SK-N-MC (cell line): ENCODE measurements around the gene SQSTM1.

Experiments used
- DNase-seq: peaks from one replicate; pipeline ENCODE4 v3.0.0-alpha.2; 2011; ENCODE audit warnings: low read depth, low spot score
- H3K27ac ChIP-seq: fragments of 200-600 bp; sonication (generic); 2 replicates; pipeline ENCODE4 v1.5.1; 2016; ENCODE audit warnings: mixed run types
- H3K36me3 ChIP-seq: fragments of 200-600 bp; sonication (generic); 2 replicates; pipeline ENCODE4 v1.6.1; 2017; ENCODE audit warnings: antibody characterized with exemption, low read length, mixed read lengths; ENCODE audit not compliant: insufficient read depth
- H3K4me3 ChIP-seq: fragments of 200-600 bp; sonication (generic); 2 replicates; pipeline ENCODE4 v1.5.1; 2016
- H3K9ac ChIP-seq: fragments of 200-600 bp; sonication (generic); 2 replicates; pipeline ENCODE4 v1.8.0; 2017; ENCODE audit warnings: mixed run types, mixed read lengths; ENCODE audit not compliant: insufficient read length
- H3K9me3 ChIP-seq: fragments of 200-600 bp; sonication (generic); 2 replicates; pipeline ENCODE4 v1.6.1; 2017; ENCODE audit warnings: low read depth, mild to moderate bottlenecking, antibody characterized with exemption, low read length, moderate library complexity, mixed read lengths
- EZH2 ChIP-seq: fragments of 200-600 bp; sonication (generic); IDR thresholded peaks from one replicate; pipeline ENCODE4 v1.6.1; 2017; ENCODE audit warnings: antibody characterized with exemption
- FOXP2 ChIP-seq: optimal IDR thresholded peaks from 2 replicates; pipeline ENCODE3; 2011; ENCODE audit warnings: mild to moderate bottlenecking, moderate library complexity; ENCODE audit not compliant: insufficient read depth; ENCODE audit errors: extremely low read length, control extremely low read depth
- POLR2AphosphoS5 ChIP-seq: IDR thresholded peaks from 2 replicates; pipeline ENCODE4 v1.6.1; 2012; ENCODE audit warnings: mild to moderate bottlenecking, low read depth, low read length, borderline replicate concordance

The SQSTM1 gene

DNA sequence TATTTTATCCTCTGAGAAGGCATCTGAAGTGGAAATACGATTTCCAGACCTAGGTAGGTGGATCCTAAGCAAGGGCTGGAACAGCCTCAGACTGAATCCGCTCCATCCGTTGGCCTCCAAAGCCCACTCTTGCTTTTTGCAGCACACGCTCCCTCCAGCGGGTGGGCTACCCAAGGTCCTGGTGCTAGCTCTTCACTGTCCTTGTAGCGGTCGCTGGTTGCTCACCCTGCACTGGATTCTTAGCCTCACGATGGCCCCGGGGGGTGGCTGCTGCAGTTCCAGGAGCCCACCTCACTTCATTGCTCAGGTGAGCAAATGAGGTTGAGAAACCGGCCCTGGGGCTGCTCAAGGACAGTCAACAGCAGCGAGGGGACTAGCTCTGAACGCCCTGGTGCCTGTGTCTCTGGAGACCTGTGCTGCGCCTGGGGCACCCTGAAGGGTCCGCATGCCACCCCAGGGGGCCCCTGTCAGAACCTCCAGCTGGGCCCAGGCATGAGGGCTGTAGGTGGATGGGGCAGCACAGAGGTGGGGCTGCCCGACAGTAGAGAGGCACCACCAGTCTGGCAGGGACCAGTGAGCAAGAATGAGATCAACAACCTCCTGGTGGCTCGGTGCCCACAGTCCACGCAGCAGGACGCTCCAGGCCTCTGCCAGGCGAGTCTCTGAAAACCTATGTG is 18.4 kb upstream of the SQSTM1 start:
- no peak overlapping the region for H3K27ac ChIP-seq

DNA sequence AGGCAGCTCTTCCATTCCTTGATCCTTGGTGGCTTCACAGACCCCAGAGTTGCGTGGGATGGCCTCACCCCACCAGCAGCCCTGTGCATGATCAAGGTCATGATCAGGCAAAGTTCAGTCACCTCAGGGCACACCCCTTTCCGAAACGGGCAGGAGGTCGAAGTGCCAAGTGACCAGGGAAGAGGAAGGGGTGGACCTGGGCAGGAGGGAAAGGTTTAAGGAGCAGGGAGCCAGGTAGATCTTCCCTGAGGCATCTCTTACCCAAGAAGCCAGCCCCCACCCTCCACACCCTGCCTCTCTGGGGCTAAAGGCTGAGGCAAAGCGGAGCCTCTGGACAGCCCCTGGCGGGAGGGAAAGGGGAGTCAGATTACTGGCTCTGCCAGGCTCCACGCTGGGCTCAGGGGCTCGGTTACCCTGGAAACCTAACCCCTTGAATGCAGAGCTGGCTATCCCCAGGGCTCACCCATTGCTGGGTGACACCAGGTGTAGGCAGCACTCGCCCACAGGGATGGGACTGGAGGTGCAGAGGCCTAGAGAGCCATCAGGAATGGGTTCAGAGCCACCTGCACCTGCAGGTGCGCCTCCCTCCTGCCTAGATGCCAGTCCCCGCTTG is 17.6 kb upstream of the SQSTM1 start:
- TF ChIP-seq EZH2 (no peak), FOXP2 (no peak), POLR2AphosphoS5 (no peak)
- Histone ChIP-seq H3K4me3 (no peak overlapping the region), H3K9me3 (no peaks in the 10 kb centered on the region), H3K9ac (no peak overlapping the region), H3K27ac (no peak overlapping the region), H3K36me3 (no peaks in the 10 kb centered on the region; the same call in 1 of the 2 replicates)
- DNase-seq: no peak

More for the DNA sequence above, 18.4 kb upstream of the SQSTM1 start:
- no peak for TF ChIP-seq EZH2
- TF ChIP-seq FOXP2: no peak
- no peak for TF ChIP-seq POLR2AphosphoS5
- Histone ChIP-seq H3K9me3 (no peaks in the 10 kb centered on the region), H3K36me3 (no peaks in the 10 kb centered on the region; the same call in 1 of the 2 replicates), H3K9ac (no peak overlapping the region), H3K4me3 (no peak overlapping the region)
- no peak for DNase-seq

DNA sequence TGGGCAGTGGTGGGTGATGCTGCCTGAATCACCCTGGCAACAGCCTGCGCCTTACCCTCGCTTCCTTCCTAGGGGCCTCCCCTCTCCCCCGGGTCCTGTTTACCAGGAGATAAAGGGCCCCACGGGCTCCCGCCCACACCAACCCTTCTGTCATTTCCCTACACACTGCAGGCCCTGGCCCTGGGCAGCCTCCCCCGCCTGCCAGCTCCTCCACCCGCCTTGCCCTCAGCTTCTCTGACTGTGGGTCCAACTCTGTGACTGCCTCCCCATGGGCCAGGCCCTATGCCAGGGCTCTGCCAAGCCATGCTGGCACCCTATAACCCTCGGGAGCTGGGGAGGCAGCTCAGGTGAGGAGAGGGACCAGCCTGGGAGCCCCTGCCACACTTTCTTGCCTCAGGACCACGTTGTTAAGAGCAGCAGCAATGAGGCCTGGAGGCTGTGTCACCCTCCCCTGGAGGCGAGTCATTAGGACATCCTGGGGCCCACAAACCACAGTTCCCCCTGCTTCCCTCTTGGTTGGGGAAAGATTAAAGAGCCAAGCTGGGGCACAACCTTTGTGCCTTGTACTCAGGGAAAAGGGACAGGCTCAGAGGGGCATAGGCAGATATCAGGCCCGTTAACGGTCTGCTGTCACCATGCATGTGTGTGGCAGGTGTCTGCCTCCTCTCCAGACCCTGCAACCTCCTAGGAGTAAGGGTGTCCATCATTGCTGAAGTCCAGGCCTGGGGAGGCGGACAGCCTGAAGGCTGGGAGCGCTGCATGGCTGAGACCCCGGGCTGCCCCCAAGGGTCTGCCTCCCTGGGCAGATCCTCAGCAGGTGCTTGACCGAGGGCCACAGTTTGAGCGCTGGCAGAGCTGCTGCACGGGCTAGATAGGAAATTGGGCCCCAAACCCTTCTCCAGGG is 16.8 kb upstream of the SQSTM1 start:
- TF ChIP-seq FOXP2 (no peak), POLR2AphosphoS5 (no peak), EZH2 (no peak)
- no peaks in the 10 kb centered on the region for H3K9me3 ChIP-seq
- no peak overlapping the region for H3K27ac ChIP-seq
- no peaks in the 10 kb centered on the region; the same call in 1 of the 2 replicates for H3K36me3 ChIP-seq
- no peak overlapping the region for H3K4me3 ChIP-seq
- DNase-seq: no peak
- no peak overlapping the region for H3K9ac ChIP-seq

DNA sequence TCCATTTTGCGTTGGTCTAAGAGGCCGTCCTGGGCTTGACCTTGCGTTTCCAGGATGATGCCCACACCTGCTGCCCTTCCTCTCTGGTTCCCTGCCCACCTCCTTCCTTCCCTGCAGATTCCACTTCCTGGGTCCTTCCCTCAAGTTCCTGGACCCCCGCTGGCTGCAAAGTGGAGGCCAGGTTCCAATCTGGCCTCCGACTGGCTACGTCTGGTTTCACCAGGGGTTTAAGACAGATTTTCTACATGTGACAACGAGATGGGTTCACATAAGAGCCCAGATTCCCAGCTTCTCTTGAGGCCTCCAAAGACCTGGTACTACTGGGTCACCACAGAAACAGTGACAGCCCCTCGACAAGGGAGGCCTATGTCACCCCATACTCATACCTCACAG is 16.2 kb upstream of the SQSTM1 start:
- Histone ChIP-seq H3K9me3 (no peaks in the 10 kb centered on the region), H3K27ac (no peak overlapping the region), H3K9ac (no peak overlapping the region), H3K4me3 (no peak overlapping the region; the same call in 1 of the 2 replicates), H3K36me3 (no peaks in the 10 kb centered on the region; the same call in 1 of the 2 replicates)
- no peak for DNase-seq
- no peak for TF ChIP-seq FOXP2
- no peak for TF ChIP-seq EZH2
- no peak for TF ChIP-seq POLR2AphosphoS5

DNA sequence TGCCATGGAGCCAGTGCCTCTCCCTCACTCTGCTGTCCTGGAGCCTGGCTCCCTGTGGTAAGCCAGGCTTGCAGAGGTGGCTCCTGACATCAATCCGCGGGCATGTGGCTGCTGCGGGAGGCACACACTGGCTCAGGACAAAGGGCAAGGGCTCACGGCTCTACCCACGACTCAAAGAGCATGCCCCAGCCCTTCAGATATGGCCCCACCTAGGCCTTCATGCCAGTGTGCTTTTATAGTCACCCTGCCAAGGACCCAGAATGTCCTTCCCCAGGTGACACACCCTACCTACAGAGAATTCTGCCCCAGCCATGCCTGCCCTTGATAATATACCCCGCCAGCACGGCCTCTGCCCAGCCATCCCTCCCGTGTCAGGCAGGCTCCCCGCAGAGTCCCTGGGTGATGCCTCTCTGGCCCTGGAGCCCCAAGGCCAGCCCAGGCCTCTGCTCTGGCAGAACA is 15.6 kb upstream of the SQSTM1 start:
- H3K36me3 ChIP-seq: no peaks in the 10 kb centered on the region; the same call in 1 of the 2 replicates
- H3K4me3 ChIP-seq: peak overlapping the region; percentile 86
- no peak overlapping the region for H3K27ac ChIP-seq
- TF ChIP-seq POLR2AphosphoS5 (no peak), EZH2 (no peak), FOXP2 (no peak)
- peak overlapping the region; percentile 76 for H3K9ac ChIP-seq
- DNase-seq: no peak
- no peaks in the 10 kb centered on the region for H3K9me3 ChIP-seq

DNA sequence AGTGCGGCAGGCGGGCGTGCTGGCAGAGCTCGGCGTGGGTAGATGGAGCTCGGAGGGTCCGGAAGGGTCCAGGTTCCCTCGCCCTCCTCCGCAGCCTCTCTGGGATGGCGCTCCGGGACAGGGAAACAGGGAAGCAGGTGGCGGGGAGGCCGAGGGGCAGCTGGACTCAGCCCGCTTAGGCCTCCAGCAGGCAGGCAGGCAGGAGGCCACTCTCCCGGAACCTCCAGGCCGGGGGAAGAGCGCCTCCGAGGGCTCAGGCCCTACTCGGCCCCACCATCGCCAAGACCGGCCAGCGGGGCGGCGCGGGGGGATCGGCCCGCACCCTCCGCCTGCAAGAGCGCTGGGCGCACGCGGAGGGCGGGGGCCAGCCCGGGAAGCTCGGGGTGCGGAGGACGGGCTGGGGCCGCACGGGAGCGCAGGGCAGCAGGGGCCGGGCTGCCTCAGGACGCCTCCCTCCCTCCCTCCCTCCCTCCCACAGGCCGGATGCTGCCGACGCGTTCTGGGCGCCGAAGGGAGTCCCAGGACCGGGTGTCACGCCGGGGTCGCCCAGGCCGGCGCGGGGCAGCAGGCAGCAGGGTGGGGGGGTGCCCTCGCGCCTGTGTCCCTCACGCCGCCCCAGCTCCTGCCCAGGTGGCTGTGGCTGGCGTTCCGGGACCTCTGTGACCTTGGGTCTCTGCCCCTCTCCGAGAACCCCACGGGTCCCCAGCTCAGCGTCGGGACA is 15.0 kb upstream of the SQSTM1 start:
- Histone ChIP-seq H3K9ac (peak overlapping the region; percentile 76), H3K36me3 (no peaks in the 10 kb centered on the region)

DNA sequence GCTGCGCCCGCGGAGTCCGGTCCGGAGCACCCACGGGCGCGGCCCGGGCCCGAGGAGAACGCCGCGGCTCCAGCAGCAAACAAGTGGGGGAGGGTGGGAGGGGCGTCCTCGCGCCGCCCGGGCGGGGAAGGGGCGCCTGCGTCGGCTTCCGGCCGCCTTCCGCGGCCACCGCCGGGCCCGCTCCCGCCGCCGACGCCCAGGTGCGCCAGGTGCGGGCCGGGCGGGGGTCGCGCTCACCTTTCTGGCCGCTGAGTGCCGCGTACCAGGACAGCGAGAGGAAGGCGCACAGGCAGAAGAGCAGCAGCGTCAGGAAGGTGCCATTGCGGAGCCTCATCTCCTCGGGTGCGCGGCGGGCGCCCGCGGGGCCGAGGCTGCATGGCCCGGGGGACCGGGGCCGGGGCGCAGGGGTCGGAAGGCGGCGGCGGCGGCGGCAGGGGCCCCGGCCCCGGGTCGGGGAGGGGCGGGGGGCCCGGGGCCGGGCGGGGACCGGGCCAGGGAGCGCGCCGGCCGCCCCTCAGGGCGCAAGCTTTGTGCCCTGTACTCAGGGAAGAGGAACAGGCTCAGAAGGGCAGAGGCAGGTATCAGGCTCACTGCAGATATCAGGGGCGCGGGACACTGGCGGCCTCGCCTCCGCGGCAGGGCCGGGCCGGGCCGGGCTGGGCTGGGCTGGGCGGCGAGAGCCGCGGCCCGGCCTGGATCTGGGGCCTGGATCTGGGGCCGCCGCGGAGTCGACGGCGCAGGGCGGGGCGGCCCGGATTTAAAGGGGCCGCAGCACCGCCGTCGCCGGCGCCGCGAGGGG is 14.3 kb upstream of the SQSTM1 start, which contains the start of gene MGAT4B:
Gene MGAT4B (minus strand): TSS at position 617 of the 799 bp plus-strand sequence. CDS start 283 bp downstream, at position 334.
- no peak within 1 kb of the TSS; the same call in 1 of the 2 replicates for H3K27ac ChIP-seq
- H3K36me3 ChIP-seq: peaks cover under 1% of the 10 kb centered on the region; the same call in 1 of the 2 replicates
- H3K9me3 ChIP-seq: no peaks in the 10 kb centered on the region
- TF ChIP-seq FOXP2 (no peak), POLR2AphosphoS5 (peak; percentile 20; the same call in 1 of the 2 replicates)
- H3K4me3 ChIP-seq: peak within 1 kb of the TSS; percentile 86
- H3K9ac ChIP-seq: peak within 1 kb of the TSS; percentile 76
- no peak for DNase-seq

More for the DNA sequence above, 15.0 kb upstream of the SQSTM1 start:
- H3K9me3 ChIP-seq: no peaks in the 10 kb centered on the region
- DNase-seq: no peak
- H3K27ac ChIP-seq: no peak overlapping the region
- peak overlapping the region; percentile 86 for H3K4me3 ChIP-seq
- no peak for TF ChIP-seq EZH2
